NCI-H2081 treated with DMSO at 0.1 percent for 48 hours (cell line): ENCODE data around the gene ADCY5.

Experiments
- DNase-seq: peaks from one replicate; lab custom pipeline; 2025; lab: John Stamatoyannopoulos, UW

ADCY5 gene

GRCh38 chr3:123385981-123386380, 62.9 kb downstream of the ADCY5 start:
- no peak for DNase-seq

- DNase-seq = no peak
Observed at GRCh38 chr3:123385499-123385898, 63.4 kb downstream of the ADCY5 start.

DNA sequence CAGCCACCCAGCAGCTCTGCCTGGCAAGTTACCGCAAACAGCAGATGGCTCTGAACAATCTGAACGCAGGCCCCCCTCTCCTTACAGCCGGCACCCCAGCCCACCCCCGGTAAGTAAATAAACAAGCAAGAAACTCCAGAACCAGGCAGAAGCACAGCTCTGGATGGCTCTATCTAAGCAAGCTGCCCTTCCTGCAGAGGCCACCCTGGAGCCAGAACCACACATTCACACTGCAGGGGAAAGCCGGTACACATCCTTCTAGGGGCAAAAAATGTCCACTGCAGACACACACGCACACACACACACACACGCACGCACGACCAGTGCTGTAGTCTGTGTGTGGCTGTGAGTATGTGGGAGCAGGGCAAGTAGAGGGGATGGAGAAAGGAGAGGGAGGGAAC, 63.9 kb downstream of the ADCY5 start:
- DNase-seq = no peak

DNA sequence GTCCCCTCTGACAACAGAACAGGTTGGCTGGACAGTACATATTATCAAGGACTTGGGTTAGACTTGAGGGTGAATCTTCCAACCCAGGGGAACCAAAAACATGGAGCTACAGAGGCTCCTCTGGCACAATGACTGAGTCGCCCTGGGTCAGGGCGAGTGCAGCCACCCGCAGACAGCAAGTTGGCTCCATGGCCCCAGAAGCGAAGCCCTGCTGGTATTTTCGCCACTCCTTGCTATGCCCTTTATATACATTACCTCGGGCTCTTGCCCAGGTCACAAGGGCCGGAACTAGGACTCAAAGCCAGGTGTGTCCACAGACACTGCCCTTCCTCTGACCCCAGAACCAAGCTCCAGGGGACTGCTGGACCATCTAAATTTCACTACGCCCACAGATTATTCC, 64.6 kb downstream of the ADCY5 start:
- DNase-seq = no peak

DNA sequence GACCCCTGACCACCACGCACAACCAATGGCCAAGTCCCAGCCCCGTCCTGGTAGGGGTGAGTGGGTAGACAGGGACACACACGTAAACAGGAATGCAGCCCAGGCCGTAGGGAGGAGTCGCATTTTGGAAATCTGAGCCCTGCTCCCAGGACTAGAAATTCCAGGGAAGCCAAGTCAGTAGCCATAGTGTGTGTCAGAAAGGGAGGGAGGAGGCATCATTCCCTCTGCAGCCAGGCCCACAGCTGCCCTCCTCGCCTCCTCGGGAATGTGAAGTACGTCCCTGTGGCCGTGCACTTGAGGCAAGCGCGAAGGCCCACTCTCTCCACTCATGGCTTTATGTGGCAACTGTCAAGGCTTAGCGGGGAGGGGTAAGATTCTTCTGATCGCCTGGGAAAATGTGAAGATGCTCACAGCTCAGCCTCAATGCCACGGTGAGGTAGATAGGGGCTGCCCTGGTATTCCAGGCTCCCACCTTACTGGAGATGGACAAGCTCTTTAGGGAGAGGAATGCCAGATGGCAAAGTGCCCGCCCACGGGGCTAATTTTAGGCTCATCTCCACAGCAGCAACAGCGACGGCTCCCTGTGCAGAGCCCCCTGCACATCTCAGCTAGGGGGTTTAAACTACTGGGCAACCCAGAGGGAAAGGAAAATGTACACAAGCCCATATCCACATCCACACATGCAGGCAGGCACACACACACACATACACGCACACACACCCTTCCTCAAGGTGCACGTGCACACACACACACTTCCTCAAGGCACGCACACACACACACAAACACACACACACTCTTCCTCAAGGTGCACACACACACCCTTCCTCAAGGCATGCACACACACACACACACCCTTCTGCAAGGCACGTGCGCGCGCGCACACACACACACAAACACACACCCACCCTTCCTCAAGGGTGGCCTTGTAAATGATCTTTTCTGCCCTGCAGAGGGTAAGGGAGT, 65.5 kb downstream of the ADCY5 start:
- DNase-seq = no peak

- DNase-seq = no peak
Observed at GRCh38 chr3:123380261-123380660, 68.6 kb downstream of the ADCY5 start.

- DNase-seq = no peak
Observed at GRCh38 chr3:123379041-123379830, 69.7 kb downstream of the ADCY5 start.

DNA sequence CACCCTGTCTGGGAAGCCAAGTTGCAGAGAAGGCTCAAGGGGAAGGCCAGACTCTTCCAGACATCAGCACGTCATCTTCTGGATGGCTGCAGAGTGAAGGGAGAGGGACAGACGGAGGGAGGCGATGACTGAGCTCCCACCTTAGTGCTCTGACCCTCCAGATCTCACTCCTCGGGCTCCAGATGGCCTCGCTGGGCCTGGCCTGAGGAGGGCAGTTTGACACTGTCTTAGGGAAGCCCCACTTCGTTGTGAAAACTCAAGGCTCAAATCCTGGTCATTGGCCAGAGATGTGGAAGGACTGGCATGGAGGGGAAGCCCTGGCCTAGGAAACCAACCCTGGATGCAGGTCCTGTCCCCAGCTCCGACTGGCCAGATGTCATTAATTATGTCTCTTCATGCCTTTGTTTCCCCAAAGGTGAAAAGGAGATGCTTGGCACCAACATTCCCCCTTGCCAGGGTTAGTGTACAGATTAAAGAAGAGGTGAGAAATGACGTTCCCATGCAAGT, 70.4 kb downstream of the ADCY5 start:
- no peak for DNase-seq

DNA sequence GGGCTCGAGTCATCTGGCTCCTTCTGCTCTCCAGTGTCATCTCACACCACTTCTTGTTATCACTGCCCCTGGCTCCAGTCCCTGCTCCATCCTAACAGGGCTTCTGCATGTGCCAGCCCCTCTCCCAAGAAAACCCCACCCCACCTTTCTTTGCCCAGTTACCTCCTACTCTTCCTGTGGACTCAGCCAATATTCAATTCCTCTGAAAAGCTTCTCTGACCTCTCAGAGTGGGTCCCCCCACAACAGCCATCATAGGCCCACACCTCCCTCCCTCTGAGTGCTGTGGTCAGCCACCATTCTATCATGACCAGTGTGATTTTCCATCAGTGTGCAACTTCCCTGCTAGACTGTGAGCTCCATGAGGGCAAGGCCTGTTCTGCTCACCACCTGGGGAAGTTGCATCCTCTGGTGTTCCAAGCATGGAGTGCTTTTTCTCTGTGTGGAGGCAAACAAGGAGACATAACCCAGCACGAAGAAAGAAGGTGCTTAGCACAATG, 71.6 kb downstream of the ADCY5 start:
- no peak for DNase-seq

GRCh38 chr3:123376451-123377242, 72.2 kb downstream of the ADCY5 start:
- DNase-seq = no peak

DNA sequence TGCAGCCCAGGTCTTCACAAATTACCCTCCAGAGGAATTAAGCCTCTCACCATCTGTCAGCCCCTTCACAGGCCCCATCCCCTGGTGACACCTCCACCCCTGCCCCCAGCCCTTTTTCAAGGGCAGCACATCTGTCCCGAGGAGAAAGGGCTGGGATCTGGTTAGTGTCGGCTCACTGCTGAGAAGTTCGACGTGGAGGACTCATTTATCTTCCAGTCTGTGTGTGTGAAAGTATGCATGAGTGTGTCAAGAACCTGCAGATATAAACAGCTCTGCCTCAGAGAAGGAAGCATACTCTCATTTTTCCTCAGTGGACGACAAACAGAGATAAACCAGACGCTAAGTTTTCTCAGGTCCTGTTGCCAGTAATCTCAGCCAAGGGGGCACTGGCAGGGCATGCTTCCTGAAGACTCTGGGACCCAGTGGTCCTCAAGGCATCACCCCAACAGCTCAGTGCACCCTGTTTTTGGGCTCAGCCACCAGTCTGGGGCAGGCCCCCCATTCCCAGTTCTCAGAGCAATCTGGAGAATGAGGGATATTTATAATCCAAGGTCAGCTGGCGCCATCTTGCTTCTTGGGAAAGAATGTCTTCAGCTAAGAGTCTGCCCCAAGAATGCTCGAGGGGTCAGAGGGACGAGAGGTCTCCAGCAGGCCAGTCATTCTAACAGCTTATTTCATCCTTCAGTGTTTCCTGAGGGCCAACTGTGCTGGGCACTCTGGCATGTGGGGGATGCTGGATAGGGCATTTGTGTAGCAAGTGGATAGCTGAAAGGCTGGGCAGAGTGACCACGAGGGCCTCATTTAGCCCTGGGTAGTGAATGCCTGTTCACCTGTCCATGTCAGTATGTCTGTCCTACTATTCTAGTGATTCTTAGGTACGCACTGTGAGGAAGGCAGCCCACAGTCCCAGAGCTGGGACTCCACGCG, 73.6 kb downstream of the ADCY5 start:
- no peak for DNase-seq

DNA sequence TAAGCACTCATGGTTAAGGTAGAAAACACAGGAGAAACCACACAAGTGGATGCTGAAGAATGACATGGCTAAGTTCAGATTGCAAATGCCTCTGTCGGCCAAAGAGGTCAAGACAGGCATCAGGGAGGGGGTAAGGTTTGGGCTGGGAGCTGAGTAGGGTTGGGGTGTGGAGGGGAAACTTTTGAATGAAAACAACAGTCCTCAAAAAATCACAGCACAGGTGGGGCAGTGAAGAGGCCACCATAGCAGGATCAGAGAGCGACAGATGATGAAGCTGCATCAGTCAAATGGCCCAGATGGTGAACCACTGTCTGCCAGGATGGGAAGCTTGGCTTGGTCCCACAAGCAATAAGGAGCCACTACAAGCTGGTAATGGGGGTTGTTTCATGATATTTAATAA, 74.9 kb downstream of the ADCY5 start:
- DNase-seq = no peak

DNA sequence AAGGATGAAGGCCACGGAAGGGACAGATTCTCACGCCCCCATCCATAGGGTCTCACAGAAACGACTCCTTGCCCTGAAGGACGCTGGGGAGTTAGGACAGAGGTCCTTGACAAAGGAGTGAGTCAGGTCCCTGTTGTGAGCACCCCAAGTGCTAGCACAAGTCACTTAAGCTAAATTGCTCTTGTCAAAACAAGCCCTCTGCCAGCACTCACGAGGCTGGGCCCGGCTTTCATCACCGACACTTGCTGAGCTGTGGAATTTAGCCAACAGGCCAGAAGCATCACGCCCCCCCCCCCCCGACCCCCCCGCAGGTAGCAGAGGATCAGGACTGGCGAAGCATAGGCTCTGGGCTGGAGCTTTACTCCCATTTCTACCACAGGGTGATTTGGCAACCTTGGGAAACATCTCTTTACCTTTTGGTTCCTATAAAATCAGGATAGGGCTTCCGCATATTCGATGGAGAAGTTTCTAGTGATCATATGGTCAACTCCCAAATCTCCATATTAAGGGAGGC, 75.4 kb downstream of the ADCY5 start:
- no peak for DNase-seq

- DNase-seq = no peak
Observed at GRCh38 chr3:123372686-123373473, 76.0 kb downstream of the ADCY5 start.

DNA sequence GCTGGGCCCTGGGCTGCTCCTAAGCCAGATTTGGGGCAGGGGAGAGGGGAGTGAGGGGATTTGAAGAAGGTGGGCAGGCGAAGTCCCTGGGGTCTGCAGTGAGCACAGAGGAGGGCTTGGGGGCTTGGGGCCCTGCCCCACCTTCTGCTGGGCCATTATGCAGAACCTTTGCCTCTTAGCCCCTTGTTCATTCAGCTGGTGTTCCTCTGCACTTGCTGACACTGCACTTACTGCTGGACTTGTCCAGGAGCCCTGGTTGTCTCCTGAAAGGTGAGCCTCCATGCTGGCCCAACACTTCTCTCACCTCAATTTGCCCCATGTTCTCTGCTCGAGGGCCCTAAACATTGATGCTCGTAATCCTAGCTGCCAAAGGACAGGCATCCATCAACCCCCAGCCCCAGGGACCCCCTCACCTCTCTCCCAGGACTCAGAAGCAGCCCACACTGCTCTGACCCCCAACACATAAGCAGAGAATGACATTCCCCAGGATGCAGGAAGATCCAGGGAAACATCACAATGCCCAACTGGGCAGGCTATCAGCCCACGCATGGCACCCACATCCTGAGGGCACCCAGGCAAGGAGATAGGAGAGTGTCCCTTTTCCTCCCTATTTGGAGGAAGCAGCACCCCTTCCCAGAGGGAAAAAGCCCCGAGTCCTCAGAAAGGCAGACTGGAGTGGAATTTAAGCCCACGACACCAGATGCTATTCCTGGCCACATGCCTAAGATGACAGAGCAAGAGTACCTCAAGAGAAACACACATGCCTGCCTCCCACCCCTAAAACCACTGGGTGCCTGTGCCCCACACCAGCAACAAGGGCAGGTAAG, 76.8 kb downstream of the ADCY5 start:
- DNase-seq = no peak

DNA sequence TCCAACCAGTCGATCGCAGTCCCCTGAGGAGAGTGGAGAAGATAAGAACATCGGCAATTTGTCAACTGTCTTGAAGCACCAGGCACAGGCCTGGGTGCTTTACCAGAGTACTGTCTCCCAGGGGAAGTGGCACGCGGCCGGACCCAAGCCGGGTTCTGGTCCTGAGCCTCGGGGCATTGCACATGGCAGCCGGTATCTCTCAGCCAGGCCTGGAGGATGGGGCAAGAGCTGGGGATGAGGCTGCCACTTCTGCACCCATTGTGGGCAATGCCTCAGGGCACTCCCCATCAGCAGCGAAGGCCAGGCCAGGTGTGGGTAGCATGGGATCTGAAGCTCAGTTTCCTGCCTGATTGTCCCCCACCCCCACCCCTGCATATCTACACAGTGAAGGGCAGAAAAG, 77.5 kb downstream of the ADCY5 start:
- DNase-seq = no peak

GRCh38 chr3:123370819-123371218, 78.1 kb downstream of the ADCY5 start:
- no peak for DNase-seq

DNA sequence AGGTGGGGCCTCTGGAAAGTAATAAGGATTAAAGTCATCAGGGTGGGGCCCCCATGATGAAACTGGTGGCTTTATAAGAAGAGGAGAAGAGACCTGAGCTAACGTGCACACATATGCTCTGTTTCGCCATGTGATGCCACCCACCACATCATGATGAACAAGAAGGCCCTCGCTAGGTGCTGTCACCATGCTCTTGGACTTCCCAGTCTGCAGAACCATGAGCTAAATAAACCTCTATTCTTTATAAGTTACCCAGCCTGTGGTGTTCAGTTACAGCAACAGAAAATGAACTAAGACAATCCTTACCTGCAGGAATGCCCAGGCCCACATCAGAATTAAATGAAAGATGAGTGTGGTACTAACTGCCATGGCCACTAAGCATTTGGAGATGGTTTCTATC, 79.8 kb downstream of the ADCY5 start:
- no peak for DNase-seq
